HEK293 (cell line): ENCODE data around the gene PAAF1.

Experiments
- KLF16 ChIP-seq: fragments of 450-650 bp; formaldehyde crosslinking; IDR thresholded peaks from 2 replicates; pipeline ENCODE4 v1.5.1; 2017; ENCODE audit warnings: missing biosample characterization, missing genetic modification characterization
- PRDM4 ChIP-seq: fragments of 450-650 bp; formaldehyde crosslinking; IDR thresholded peaks from 2 replicates; pipeline ENCODE4 v1.5.1; 2017; ENCODE audit warnings: missing biosample characterization, missing genetic modification characterization

GRCh38 chr11:73968356-73968966, 91.7 kb downstream of the PAAF1 start:
- TF ChIP-seq PRDM4 = no peak
- TF ChIP-seq KLF16 (tag by site-specific recombination) = no peak
